Myocyte (in vitro differentiated cells): ENCODE results near the gene SVIL. TPM values are rescaled to one million over a fixed set of nuclear protein-coding genes. Genes with fewer than 3 reads are reported as not detected.
"Not testable (repeated sequence)": the region's sequence is repeated elsewhere in the genome, so short reads cannot be mapped to it uniquely, and the experiment has no call there.

Source experiments
- DNase-seq: peaks from one replicate; pipeline ENCODE4 v3.0.0-alpha.2; 2012; ENCODE audit warnings: low read depth
- total RNA-seq: library from RNA; depleted of rRNA; stranded (reverse); fragments of >200 nt; gene quantifications from 2 replicates; pipeline ENCODE4 v1.2.3, GENCODE V29; 2014

Gene SVIL
- total RNA-seq, 1 donor from 2014 or later, result 71.2 TPM

DNA sequence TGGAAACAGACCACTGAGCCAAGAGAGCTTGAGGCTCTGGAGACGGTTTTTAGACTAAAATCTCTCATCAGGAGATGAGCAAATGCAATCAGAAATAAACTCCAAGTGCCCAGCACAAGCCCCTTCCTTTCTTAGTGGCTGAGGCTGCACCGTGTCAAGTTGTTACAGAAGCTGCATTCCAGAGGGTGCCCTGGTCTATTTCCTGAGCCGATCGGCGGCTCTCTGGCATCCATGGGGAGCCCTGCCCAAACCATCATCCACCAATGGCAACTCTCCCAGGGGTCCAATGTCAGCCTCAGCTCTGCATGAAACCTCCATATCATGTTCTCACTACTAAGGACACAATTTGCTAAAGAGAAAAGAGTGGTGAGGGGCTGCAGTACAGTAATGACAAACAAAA lies 89.6 kb downstream of the SVIL start:
- DNase-seq, result peak; percentile 35

DNA sequence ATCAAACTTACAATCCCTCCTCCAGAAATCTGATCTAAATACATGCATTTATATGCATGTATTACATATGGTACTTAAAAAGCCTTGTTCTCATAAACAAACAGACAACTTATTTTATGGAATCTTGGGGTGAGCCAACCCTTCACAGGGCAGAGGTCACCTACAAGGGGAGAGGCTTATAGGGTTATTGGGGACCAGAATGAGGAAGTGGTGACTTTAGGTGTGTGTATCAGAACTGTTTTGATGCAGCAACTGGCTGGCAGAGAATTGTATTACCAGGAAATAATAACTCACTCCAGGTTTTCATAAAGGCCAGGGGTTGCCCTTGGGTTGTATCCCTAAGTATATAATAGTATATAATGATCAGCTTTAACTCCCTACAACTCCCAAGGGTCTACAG lies 91.1 kb downstream of the SVIL start:
- no peak for DNase-seq

DNA sequence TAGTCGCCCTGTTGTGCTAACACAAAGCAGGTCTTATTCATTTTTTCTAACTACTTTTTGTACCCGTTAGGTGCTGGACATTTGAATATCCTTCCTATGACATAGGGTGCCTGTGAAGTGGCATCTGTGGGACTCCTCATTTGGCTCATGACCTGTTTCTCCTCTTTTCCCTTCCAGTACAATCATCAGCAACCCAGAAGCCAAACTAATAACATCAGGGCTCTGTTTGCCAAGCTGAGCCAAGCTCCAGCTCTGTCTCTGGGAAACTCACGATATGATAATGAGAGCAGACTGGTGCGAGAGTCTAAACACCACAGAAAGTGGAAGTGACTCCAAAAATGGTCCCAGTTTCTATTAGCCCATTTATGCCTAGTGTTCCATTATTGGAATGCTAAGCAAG lies 92.0 kb downstream of the SVIL start:
- no peak for DNase-seq

DNA sequence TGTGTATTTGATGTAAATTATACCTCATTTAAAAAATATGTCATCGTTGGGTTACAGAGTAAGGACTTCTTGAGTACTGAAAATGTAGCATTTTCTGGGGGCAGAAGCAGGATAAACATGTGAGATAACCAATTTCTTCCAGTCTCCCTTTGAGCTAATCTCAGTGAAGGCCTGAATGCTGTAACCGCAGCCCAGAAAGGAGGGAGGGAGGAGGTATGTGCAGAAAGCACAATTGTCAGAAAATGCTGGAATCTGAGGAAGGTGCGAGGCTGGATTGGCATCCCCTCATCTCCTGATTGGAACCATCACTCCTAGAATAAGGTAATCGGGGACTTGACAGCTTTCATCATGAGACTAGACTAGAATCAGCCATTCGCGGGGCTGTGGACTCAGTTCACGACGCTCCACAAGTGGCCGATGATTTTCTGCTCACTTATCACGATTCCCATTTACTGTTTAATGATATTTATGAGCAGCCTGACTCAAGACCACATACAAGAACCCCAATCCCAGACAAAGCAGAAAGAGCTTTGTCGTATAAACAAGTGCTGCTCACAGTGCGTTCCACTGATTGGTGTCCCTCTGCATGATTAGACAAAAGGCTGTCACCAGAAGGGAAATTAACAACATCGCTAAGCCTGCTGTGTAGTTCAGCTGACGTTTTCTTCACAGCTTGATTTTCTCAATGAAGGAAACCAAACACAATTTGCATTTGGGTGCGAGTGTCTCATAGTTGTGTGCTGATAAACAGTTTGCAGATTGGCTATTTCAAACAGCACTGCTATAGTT lies 93.2 kb downstream of the SVIL start:
- DNase-seq, result no peak

DNA sequence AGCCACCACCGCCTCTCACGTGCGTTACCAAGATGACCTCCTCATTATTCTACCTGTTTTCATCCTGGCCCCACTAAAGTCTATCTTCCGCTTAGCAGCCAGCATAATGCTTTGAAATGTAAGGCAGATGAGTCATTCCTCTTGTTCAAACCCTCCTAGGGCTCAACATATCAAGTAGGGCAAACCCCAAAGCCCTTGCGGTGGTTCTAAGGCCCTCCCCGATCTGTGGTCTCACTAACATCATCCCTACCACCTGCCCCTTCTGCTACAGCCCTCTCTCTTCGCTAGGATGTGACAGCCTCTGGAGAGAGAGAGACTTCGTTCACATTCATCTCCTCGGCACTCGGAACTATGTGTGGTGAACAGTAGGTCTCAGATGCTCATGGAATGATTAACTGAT lies 94.8 kb downstream of the SVIL start:
- peak; percentile 61 for DNase-seq

DNA sequence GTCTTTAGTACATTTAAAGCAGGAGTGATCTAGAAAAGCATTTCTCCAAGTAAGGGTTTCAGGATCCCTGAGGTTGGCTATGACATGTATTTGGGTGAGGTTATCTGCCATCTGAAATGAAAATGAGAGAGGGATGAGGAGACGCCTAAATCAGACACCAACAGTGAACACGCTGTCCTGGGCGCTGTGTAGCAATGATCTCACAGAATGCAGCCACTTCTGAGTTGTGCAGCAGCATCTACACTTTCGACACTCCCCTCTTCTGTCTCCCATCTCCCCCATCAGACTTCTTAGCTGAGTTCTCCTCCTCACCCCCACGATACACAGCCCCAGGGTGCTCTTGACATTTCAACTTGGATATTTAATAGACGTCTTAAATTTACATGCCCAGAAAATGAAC lies 95.4 kb downstream of the SVIL start:
- DNase-seq, result no peak

DNA sequence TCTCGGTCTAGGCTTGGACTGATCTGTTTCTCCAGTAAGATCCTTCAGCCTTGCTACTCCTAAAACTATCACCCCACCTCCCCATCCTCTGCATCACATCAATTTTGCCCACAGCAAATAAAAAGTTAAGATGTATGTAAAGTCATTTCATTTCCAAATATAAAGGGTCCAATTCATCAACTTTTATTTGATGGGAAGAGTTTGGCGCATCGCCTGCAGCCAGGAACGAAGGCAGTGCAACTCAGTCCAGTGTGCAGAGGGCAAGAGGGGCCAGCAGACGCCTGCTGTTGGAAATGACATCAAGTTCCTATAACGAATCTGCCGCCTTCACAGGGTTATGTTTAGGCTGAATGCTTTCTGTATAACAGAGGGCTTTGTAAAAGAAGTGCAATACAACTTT lies 97.0 kb downstream of the SVIL start:
- DNase-seq, result no peak

DNA sequence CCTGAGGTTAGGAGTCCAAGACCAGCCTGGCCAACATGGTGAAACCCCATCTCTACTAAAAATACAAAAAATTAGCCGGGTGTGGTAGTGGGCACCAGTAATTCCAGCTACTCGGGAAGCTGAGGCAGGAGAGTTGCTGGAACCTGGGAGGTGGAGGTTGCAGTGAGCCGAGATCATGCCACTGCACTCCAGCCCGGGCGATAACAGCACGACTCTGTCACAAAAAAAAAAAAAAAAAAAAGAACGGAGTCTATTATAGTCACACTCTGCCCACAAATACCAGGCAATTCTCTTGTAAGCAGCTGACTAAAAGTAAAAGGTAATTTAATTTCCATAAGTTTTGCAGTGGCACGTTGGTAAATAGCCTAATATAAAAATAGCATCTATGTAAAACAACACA lies 98.1 kb downstream of the SVIL start:
- not testable (repeated sequence) for DNase-seq

DNA sequence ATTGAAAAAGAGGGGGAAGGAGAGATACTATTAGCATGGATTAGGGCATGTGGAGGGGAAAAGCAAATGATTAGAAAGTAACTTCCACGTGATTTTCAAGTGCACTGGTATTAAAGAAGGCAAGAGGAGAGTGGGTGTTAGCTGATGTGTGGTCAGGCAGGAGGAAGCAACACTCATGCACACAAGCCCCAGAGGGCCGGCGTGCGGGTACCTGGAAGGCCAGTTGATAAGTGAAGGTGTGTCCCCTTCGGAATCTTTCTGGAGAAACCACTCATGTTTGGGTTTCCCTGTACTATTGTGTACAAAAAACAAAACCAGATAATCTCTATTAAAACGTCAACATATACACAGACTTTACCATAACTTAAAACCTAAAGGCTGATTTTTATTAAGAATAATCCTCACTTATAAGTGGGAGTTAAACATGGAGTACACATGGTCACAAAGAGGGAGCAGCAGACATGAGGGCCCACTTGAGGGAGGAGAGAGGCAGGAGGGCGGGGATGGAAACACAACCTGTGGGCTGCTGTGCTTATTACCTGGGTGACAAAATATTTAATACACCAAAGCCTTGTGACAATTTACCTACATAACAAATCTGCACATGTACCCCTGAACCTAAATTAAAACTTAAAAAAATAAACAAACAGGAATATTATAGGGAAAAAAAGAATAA lies 98.9 kb downstream of the SVIL start:
- no peak for DNase-seq

DNA sequence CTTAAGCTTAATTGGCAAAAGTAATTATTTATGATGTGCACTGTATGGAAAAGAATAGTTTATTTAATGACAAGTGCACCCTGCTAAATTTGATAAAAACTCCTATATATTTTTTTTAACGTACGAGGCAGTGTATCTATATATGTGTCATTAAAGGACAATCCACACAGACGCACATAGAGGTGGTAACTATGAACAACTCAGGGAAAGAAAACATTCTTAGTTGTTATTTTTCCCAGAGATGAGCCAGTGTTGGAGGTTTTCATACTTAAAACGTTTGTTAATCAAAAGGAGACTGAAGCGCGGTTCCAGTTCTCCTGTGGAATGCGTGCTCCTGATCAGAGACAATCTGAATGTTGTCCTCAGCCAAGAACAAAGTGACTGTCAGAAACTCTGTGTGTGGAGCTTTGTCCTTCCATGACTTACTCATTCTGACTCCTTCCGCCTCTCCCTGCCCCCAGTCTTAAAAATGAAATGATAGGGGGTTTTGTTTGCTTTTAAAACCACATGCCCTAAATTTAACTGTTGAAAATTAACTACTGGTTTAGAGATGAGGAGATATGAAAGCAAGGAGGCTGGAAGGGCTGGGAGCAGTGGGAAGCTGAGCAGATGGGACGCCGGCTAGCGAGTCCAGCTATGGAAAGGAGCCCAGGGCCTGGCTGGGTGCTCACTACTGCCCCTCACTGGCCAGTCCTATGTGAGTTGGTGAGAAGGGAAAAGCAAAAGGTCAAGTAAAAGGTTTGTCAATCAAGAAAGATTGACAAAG lies 99.6 kb downstream of the SVIL start:
- DNase-seq, result peak; percentile 76

DNA sequence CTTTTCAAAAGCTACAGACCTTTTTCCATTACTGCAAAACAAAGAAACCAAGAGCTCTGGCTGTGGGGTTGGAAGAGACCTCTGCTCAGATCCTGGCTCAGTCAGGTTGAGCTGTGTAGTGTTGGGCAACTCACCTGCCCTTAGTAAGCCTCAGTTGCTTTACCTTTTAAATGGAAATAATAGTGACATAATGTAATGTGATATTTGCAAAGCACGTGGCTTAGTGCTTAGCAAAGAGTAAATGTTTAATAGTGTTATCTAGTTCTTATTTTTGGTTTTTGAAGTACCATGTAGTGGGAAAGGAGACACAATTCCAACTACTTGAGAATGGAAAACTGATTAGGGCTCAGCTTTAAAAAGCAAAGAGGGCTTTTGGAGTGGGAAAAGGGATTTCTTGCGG lies 100.2 kb downstream of the SVIL start:
- no peak for DNase-seq

DNA sequence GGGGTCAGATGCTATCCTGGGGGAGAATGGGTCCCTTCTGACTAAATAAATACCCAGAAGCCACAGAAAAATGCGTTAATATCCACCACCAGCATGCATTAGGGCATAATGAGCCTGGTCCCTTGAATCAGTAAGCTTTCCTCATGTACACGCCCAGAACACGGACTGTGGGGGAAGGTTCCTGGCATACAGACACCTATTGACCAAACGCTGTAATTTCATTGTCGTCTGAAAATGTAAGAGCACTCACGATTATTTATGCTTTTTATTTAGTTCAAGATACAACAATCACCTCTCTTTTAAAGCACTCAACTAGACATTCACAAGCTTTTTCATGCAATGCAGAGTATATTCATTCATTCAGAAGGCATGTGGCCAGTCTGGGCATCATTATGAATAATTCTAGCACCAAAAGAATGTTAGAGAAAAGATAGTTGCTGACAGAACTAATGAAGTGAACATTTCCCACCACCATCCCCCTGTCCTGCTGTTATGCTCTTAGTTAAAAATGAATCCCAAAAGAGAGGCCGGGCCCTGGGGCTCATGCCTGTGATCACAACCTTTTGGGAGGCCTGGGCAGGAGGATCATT lies 101.0 kb downstream of the SVIL start:
- no peak for DNase-seq

DNA sequence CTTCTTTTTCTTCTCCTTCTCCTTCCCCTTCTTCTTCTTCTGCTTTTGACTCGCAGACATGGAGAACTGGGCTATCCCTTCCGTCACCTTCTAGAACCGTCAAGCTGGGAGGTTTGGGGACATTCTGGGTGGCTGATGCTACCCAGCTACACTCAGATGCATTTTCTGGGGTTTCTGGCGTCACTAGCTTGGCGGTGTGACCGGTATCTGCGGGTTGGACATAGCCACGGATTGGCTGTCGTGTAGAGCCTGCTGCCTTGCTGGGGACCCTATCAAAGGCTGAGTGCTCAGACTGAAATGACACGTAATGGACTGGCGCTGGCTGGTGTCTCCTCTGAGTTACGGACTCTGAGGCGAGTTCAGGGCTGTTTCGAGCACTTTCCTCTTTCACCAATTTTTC lies 101.7 kb downstream of the SVIL start:
- DNase-seq, result no peak

DNA sequence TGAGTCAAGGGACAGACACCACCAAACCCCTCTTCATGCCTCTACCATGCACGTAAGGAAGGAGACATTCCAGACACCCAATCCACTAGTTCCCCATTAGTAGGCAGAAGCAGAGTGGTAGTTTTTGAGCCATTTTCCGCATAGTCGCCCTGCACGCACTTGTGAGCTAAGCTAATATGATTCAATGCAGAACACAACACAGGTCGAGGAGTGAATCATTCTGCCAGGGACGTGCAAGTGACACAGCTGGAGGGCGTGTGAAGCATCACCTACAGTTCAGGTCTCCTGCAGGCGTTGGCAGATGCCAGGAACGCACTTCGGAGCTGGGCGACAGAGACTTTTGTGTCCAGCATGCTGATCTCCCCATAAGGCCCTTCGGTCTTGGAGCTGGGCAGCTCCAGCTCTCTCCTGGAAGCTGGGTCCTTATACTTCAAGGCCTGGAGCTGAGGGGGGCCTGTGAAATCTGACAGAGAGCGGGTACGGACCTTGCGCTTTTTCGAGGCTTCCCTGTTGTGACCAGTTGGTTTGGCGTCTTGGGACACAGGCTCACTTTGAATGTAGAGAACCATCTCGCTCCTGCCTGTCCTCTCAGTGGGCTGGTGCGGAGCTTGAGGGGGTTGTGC lies 102.4 kb downstream of the SVIL start:
- DNase-seq, result no peak

DNA sequence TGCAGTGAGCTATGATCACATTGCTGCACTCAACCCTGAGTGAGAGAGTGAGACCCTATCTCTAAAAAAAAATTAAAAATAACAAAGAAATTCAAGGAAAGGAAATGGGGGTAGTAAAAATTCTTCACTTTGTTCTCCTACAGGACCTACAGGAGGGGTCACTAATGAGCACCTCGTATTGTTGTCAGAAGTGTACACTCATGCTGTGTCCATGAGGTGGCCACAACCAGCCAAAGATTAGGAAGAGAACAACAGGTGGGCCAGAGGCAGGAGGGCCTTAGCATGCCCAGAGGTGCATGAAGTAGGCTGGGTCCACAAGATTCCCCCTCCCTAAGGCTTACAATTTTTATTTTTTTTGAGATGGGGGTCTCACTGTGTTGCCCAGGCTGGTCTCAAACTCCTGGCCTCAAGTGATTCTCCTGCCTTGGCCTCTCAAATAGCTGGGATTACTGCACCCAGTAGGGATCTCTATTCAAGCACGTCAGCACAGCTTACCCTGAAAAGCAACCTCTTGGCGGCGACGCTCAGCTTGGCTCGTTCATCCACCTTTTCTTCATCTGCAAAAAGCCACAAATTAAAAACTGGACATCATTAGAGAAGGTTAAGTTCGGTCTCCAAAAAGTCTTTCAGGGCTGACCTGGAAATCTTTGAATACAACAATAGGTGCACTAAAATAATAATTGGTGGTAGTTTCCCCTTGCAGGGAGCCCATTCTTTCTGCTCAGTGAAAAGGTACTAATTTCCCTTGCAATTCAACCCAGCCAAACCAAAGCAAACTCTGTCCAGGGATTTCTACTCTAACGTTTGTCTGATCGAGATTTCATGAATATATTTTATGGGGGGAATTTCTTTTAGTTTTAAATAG lies 104.4 kb downstream of the SVIL start:
- no peak for DNase-seq

DNA sequence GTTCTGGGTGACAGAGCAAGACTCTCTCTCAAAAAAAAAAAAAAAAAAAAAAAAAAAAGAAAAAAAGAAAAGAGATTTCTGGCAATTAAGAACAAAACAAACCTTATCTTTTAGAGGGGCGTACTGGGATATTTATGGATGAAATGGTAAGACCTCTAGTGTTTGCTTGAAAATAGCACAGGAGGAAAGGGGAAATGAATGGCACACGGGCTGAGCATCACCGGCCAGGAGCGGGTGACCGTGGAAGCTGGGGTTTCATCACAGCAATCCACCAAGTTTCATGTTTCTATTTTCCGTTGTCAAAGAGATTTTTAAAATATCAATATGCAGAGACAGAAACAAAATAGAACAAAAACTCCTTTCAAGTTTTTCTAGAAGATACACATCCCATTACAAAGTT lies 105.6 kb downstream of the SVIL start:
- no peak for DNase-seq

DNA sequence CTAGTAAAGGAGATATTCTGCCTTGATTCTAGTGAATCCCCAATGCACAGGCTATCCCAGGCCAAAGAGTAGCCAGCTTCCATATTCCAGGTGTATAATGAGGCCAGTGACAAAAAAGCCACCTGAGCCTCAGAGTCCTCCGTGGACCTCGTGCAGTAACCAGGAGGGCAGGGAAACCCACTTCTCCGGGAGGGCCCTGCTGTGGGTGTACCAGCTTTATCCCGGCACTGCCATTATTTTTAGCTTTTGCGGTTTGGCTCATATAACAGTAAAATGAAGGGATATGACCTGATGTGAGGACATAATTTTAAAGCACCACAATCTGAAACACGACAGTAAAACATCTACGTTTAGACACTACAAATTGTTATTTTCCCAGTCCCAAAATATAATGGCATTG lies 109.0 kb downstream of the SVIL start:
- DNase-seq, result no peak

DNA sequence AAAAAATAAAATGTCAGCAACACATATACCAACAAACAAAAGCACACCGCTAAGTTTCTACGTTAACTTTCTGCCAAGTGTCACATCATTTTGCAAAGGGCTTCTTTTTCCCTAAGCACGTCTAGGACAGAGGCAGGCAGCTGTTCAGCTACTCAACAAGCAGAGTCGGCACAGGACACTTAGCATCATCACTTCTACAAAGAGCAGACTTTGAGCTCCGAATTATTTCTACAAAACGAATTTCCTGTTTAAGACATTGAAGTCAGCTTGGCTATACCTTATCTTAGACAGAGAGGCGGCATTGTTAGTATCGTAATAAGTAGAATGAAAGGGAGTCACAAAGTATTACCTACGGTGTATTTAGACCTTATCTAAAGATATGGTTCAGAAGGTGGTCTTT lies 110.1 kb downstream of the SVIL start:
- DNase-seq, result no peak

DNA sequence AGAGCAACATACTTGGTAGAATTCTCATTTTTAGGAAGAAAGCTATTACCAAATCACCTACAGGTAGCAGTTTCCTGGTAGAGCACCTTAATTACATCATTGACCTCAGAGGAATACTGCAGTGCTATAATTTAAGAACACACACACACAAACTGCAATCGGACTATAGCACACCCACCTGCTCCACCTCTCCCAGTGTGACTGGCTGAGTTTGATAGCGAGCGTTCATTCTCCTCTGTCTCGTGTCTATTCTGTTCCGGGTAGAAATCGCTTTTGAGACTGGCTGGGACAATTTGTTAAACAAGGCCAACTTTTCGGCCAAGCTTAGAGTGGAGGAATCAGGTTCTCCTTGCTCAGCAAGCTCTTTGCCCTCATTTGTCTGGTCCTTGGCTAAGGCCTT lies 110.5 kb downstream of the SVIL start:
- DNase-seq, result no peak

DNA sequence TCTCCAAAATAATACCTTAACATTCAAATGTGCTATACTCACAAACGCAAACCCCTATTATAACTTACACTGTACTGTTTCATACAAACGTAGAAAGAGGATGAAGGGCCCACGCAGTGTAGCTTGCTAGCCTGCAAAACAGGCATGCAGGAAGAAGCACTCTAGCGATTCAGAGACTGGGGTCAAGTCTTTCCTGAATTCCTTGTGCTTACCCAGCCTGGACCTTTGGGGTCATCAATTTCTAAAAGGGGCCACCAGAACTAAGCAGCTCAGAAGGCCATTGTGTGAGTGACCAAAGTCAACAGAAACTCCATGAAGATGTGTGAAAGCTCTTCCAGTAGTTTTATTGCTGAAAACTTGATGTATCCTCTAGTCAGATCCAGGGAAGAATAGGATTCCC lies 111.9 kb downstream of the SVIL start:
- no peak for DNase-seq
